ENCODE results near the gene TNN. TPM values are rescaled to one million over a fixed set of nuclear protein-coding genes. Genes with fewer than 3 reads are reported as not detected.

The TNN gene
- total RNA-seq, 1 donor from 2014 or later = 0.25 TPM

GRCh38 chr1:175081983-175082382 is 14.3 kb downstream of the TNN start:
- TF ChIP-seq CTCF (IDR thresholded peaks at IDR 0.05) = no peak
- no peaks in the 10 kb centered on the region for H3K9me3 Mint-ChIP-seq (ENCODE audit: low read depth)
- no peak for DNase-seq (ENCODE audit: low spot score)
- peaks cover 11% of the 10 kb centered on the region for H3K27me3 Mint-ChIP-seq (ENCODE audit: low read depth)
- H3K36me3 Mint-ChIP-seq (ENCODE audit: low read depth) = no peaks in the 10 kb centered on the region
- no peak overlapping the region for H3K27ac Mint-ChIP-seq (ENCODE audit: unreplicated experiment)
- H3K4me1 Mint-ChIP-seq (ENCODE audit: low read depth) = no peaks in the 10 kb centered on the region
- H3K4me3 Mint-ChIP-seq (ENCODE audit: unreplicated experiment) = no peak overlapping the region

- no peaks in the 10 kb centered on the region for H3K36me3 Mint-ChIP-seq (ENCODE audit: low read depth)
- peaks cover 12% of the 10 kb centered on the region for H3K27me3 Mint-ChIP-seq (ENCODE audit: low read depth)
- DNase-seq (ENCODE audit: low spot score) = no peak
- no peak overlapping the region for H3K27ac Mint-ChIP-seq (ENCODE audit: unreplicated experiment)
- H3K9me3 Mint-ChIP-seq (ENCODE audit: low read depth) = no peaks in the 10 kb centered on the region
- no peak overlapping the region for H3K4me3 Mint-ChIP-seq (ENCODE audit: unreplicated experiment)
- TF ChIP-seq CTCF (IDR thresholded peaks at IDR 0.05) = no peak
- H3K4me1 Mint-ChIP-seq (ENCODE audit: low read depth) = no peaks in the 10 kb centered on the region
Measured at GRCh38 chr1:175088525-175088951, 20.9 kb downstream of the TNN start.

- Mint-ChIP-seq H3K27ac (ENCODE audit: unreplicated experiment) (no peak overlapping the region), H3K4me1 (ENCODE audit: low read depth) (no peaks in the 10 kb centered on the region), H3K27me3 (ENCODE audit: low read depth) (peaks cover 13% of the 10 kb centered on the region), H3K36me3 (ENCODE audit: low read depth) (no peaks in the 10 kb centered on the region), H3K9me3 (ENCODE audit: low read depth) (no peaks in the 10 kb centered on the region), H3K4me3 (ENCODE audit: unreplicated experiment) (no peak overlapping the region)
- no peak for TF ChIP-seq CTCF (IDR thresholded peaks at IDR 0.05)
- DNase-seq (ENCODE audit: low spot score) = no peak
Measured at GRCh38 chr1:175089136-175089718, 21.6 kb downstream of the TNN start.

GRCh38 chr1:175090780-175091179 is 23.1 kb downstream of the TNN start:
- H3K4me3 Mint-ChIP-seq (ENCODE audit: unreplicated experiment) = no peak overlapping the region

GRCh38 chr1:175094626-175095025 is 27.0 kb downstream of the TNN start:
- H3K27me3 Mint-ChIP-seq (ENCODE audit: low read depth) = peaks cover 8% of the 10 kb centered on the region
- no peak overlapping the region for H3K4me3 Mint-ChIP-seq (ENCODE audit: unreplicated experiment)
- no peak overlapping the region for H3K27ac Mint-ChIP-seq (ENCODE audit: unreplicated experiment)
- no peaks in the 10 kb centered on the region for H3K4me1 Mint-ChIP-seq (ENCODE audit: low read depth)
- no peaks in the 10 kb centered on the region for H3K9me3 Mint-ChIP-seq (ENCODE audit: low read depth)
- no peak for DNase-seq (ENCODE audit: low spot score)
- no peaks in the 10 kb centered on the region for H3K36me3 Mint-ChIP-seq (ENCODE audit: low read depth)
- TF ChIP-seq CTCF (IDR thresholded peaks at IDR 0.05) = no peak

More at GRCh38 chr1:175090780-175091179, 23.1 kb downstream of the TNN start:
- DNase-seq (ENCODE audit: low spot score) = no peak
- H3K36me3 Mint-ChIP-seq (ENCODE audit: low read depth) = no peaks in the 10 kb centered on the region
- H3K27ac Mint-ChIP-seq (ENCODE audit: unreplicated experiment) = no peak overlapping the region
- peaks cover 13% of the 10 kb centered on the region for H3K27me3 Mint-ChIP-seq (ENCODE audit: low read depth)
- TF ChIP-seq CTCF (IDR thresholded peaks at IDR 0.05) = no peak
- no peaks in the 10 kb centered on the region for H3K9me3 Mint-ChIP-seq (ENCODE audit: low read depth)
- no peaks in the 10 kb centered on the region for H3K4me1 Mint-ChIP-seq (ENCODE audit: low read depth)
